Stimulated activated CD4-positive, alpha-beta T cell treated with anti-CD3 and anti-CD28 coated beads, TNF-alpha, amount 100 ng/mL, for 48 hours (primary cell): Measurements from ENCODE around the gene ZNF142.

Source experiments
- DNase-seq, 3 donors: peaks; one replicate each; pipeline ENCODE4 v3.0.0-alpha.2; 2020; ENCODE audit warnings: low read depth in 3 of 3

The ZNF142 gene

GRCh38 chr2:218648088-218648786 is 11.2 kb downstream of the ZNF142 start:
- peak in 2 of 3 donors; percentile 25 to 26 for DNase-seq

- DNase-seq: no peak
Measured at GRCh38 chr2:218645126-218645525, 14.3 kb downstream of the ZNF142 start.

- no peak for DNase-seq
Measured at GRCh38 chr2:218644721-218645120, 14.7 kb downstream of the ZNF142 start.

- DNase-seq: no peak
Measured at GRCh38 chr2:218643751-218644310, 15.6 kb downstream of the ZNF142 start.

- DNase-seq: no peak
Measured at GRCh38 chr2:218642786-218643185, 16.6 kb downstream of the ZNF142 start.

- no peak for DNase-seq
Measured at GRCh38 chr2:218642121-218642656, 17.2 kb downstream of the ZNF142 start.

GRCh38 chr2:218638372-218638771 is 21.1 kb downstream of the ZNF142 start:
- no peak for DNase-seq

GRCh38 chr2:218635719-218636118 is 23.7 kb downstream of the ZNF142 start:
- DNase-seq: no peak

- no peak for DNase-seq
Measured at GRCh38 chr2:218631837-218632236, 27.6 kb downstream of the ZNF142 start.

GRCh38 chr2:218627939-218628338 is 31.5 kb downstream of the ZNF142 start:
- DNase-seq: no peak

GRCh38 chr2:218626369-218626768 is 33.1 kb downstream of the ZNF142 start:
- no peak for DNase-seq

GRCh38 chr2:218623366-218623705 is 36.1 kb downstream of the ZNF142 start:
- DNase-seq: no peak

- DNase-seq: no peak
Measured at GRCh38 chr2:218622606-218623365, 36.6 kb downstream of the ZNF142 start.

- no peak for DNase-seq
Measured at GRCh38 chr2:218621007-218621406, 38.4 kb downstream of the ZNF142 start.

GRCh38 chr2:218618102-218618860 is 41.1 kb downstream of the ZNF142 start:
- DNase-seq: no peak

- DNase-seq: no peak
Measured at GRCh38 chr2:218615868-218616315, 43.5 kb downstream of the ZNF142 start.

GRCh38 chr2:218607436-218608115 is 51.8 kb downstream of the ZNF142 start, which contains the start of gene PLCD4:
Gene PLCD4, plus strand, starts transcription at chr2:218607899. Its CDS starts 7,841 bp downstream, at chr2:218615740.
- DNase-seq: no peak

GRCh38 chr2:218605432-218605831 is 54.0 kb downstream of the ZNF142 start:
- no peak for DNase-seq
